GM19035 (cell line): ENCODE data around the gene PLCXD1.

Source experiments
- ATAC-seq: cut with Tn5 transposase; IDR thresholded peaks from one replicate; pipeline ENCODE4 v1.9.1; 2021; ENCODE audit not compliant: unreplicated experiment

The PLCXD1 gene

DNA sequence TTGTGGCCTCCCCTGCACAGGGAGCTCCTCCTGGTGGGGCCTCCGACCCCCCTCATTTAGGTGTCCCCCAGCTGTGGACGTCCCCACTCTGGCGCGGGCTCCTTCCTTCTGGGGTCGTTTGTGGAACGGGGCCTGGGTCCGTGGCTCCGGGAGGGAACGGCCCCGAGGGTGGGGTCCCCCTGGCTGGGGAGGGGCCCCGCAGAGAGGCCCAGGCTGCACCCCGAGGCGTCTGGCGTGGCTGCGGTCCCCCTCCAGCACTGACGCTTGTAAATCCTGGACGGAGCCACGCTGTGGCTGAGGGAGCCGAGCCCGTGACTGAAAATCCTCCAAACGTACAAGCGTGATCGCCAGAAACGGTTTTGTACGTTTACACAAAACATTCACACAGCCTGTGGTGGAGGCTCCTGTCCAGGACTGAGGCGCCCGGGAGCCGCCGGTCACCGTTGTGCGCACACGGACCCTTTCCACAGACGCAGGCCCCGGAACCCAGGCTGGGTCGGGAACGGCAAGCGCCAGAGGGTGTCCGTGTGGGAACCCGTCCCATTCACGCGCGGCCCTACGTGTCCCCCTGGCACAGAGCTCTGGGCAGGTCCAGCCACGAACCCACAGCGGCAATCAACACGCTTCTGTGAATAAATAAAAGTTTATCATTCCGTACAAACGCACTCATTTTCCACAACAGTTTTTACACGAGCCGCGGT is 52.6 kb downstream of the PLCXD1 start:
- no peak for ATAC-seq

DNA sequence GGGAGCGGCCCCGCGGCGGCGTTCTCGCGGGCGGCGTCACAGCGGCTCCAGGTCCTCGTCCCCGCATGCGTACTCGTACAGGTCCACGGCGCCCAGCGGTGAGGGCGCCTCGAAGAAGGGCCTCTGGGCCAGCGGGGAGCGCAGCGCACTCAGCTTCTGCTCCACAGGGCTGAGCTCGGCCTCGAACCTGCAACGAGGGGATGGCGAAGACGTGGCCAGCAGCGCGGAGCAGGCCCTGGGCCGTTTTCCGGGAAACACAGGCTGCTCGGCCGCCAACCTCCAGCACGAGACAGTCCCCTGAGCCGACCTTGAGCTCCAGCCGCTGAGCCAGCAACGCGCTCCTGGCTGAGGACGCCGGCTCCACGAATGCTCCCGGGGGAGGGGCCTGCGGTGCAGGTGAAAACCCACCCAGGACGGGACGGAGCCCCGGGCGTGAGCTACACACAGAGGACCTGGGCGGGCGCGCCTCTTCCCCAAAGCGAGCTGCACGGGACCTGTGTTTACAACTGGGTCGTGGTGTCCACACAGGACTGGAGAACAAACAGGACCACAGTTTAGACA is 53.2 kb downstream of the PLCXD1 start:
- no peak for ATAC-seq

DNA sequence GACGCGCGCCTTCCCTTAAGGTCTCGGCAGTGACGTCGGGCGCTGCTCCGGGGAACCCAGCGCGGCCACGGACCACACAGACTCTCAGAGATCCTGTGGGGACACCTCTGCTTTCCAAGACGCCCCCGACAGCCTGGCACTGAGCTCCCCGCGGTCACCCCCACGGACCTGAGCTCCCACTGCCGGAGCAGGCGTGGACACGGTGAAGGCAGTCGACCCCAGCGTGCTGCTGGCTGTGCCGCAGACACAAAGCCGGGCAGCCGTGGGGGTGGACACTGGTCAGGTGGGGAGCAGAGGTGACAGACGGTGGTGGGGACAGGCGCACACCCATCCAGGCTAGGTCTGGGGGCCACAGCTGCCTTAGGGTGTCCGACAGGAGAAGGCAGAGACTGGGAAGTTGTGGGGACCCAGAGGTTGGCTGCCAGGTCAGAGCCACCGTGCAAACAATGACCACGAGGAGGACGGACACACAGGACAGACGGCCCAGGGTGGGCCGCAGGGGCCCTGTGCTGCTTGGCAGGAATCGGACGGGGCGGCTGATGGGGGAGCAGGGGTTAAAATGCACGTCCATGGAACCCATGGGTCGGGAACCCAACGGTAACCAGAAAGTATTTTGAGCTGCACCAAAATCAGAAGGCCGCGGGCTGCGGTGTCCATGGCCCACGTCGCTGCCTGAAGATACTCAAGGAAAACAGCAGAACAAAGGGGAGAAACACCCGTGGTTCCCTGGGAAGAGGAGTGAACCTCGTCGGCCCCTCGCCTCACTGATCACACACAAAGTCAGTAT is 54.0 kb downstream of the PLCXD1 start:
- no peak for ATAC-seq

- no peak for ATAC-seq
Measured at GRCh38 chrX:335758-336155, 54.6 kb downstream of the PLCXD1 start.

GRCh38 chrX:336227-336626 is 55.0 kb downstream of the PLCXD1 start:
- no peak for ATAC-seq

DNA sequence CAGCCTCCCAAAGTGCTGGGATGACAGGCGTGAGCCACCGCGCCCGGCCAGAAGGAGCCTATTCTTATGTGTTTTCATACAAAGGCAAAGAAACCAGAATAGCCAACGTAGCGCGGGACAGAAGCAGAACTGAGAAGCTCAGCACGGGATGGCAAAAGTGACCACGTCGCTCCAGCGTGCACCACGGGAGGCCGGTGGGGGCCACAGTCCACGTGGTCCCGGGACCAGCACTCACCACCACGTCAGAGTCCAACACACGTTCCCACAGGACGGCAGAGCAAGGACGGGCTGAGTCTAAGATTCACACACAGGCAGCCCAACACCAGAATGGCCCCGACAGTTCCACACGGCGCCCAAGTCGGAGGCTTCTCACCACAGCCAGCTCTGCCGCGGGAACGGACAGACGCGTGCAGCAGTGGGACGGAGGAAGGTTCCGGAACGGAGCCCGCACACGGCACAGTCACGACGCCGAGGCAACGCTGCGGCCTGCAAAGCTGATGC is 56.2 kb downstream of the PLCXD1 start:
- no peak for ATAC-seq

DNA sequence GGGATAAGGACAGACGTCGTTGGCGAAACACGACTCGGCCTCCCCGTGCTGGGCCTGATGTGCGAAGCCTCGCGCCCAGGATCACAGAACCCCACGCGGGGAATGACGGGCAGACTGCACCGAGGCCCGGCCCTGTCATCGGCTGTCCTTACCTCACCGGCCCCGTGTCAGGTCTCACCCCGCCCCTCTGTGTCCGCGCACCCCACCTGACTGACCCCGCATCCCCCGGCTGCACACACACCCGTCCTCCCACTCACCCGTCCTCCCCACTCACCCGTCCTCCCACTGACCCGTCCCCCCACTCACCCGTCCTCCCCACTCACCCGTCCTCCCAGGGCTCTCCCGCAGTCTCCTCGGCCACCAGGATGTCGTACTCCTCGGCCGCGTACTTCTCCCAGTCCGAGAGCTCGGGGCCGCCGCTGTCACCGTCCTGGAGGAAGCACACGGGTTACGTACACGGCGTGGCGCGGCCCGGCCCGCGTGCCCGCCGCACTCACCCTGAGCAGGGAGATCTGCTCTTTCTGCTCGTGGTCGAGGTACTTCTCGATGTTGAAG is 57.2 kb downstream of the PLCXD1 start:
- no peak for ATAC-seq

GRCh38 chrX:338836-339400 is 57.7 kb downstream of the PLCXD1 start:
- no peak for ATAC-seq

DNA sequence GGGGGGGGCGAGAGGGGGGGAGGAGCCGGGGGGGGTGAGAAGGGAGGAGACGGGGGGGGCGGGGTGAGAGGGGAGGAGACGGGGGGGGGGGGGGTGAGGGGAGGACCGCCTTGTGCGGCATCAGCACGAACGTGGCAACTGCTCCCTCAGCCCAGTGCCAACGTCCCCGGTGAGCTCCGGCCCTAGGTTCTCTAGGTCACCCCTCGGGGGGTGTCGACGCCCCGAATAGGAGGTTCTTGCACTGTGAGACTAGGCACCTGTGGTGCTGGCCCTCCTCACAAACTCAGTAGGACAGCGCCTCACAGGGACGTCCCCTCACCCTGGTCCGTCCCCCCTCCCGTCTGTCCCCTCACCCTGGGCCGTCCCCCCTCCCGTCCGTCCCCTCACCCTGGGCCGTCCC is 58.9 kb downstream of the PLCXD1 start:
- no peak for ATAC-seq

- no peak for ATAC-seq
Measured at GRCh38 chrX:340641-341423, 59.7 kb downstream of the PLCXD1 start.

DNA sequence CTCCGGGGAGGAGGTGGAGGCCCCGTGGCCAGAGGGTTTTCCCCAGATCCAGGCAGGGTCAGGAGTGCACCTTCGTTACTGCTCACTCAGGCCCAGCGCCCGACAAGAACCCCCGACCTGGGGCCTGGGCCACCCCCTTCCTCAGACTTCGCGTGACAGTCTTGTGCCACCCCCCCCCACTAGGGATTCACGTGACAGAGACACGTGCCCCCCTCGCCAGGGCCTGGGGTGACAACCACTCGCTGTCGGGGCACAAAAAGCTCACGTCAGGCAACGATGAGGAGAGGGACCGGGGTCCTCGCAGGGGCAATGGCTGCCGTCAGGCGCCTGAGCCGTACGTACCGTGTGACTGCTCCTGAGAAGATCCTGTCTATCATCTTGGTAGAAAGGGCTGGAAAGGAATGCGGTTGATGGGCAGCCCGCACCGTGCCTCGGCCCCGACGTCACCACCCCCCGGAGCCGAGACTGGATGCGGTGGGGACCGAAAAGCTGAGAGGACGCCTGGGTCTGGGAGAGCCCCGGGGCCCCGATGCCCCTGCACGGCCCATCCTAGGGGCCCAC is 60.4 kb downstream of the PLCXD1 start:
- ATAC-seq = no peak

DNA sequence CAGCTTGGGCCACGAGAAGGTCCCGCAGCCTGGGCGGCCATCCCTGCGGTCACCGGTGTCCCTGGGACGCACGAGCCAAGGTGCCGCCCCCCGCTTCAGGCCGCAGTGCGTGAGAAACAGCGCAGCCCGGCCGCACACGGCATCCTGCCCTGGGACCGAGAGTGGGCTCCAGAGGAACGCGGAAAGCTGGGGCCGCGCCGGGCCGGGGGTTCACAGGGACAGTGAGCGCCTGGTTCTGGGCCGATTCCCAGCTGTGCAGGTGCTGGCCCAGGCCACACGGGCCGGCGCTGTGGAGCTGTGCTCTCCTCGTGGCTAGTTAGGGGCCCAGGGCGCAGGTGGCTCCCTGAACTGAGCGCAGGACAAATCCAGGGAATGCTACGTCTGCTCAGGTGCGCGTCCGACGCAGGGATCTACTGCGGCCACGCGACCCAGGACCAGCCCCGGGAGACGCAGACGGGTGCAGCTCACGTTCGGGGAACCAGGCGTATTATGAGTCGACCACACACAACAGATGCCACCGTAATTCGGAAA is 63.3 kb downstream of the PLCXD1 start:
- no peak for ATAC-seq

DNA sequence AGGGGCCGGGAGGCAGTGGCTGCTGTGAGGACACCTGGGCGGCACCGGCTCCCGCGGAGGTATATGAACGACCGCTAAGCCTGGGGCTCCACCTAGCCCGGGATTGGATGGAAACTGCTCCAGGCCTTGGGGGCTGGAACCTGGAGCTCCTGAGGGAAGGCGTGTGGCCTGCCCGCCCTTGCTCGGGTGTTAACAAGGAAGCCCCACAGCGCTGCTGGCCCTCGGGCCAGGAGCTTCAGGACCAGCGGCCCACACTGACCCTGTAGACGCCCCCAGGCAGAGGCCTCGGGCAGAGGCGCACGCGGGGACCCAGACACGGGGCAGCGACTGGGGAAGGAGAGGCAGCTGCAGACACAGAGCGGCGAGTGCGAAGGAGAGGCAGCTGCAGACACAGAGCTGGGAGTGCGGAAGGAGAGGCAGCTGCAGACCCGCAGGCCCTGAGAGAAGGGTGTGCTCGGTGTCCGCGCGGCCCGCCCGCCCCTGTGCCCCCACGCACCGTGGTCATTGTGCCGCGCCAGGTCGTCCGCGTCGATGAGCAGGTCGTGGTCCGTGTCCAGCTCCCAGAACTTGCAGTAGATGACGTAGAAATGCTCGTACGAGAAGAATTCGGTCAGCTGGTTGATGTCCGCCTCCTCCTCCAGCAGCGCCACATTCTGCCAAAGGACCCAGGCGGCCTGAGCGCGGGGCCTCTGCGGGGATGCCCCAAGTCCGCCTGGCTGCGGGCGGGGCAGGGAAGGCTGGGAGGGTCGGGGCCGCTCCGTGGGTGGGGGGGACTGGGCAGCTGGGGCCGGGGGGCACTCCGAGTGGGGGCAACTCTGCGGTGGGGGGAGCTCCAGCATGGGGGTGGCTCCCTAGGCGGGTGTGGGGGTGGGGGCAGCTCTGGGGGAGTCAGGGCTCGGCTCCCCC is 64.1 kb downstream of the PLCXD1 start:
- no peak for ATAC-seq

GRCh38 chrX:346034-346813 is 65.0 kb downstream of the PLCXD1 start:
- no peak for ATAC-seq

DNA sequence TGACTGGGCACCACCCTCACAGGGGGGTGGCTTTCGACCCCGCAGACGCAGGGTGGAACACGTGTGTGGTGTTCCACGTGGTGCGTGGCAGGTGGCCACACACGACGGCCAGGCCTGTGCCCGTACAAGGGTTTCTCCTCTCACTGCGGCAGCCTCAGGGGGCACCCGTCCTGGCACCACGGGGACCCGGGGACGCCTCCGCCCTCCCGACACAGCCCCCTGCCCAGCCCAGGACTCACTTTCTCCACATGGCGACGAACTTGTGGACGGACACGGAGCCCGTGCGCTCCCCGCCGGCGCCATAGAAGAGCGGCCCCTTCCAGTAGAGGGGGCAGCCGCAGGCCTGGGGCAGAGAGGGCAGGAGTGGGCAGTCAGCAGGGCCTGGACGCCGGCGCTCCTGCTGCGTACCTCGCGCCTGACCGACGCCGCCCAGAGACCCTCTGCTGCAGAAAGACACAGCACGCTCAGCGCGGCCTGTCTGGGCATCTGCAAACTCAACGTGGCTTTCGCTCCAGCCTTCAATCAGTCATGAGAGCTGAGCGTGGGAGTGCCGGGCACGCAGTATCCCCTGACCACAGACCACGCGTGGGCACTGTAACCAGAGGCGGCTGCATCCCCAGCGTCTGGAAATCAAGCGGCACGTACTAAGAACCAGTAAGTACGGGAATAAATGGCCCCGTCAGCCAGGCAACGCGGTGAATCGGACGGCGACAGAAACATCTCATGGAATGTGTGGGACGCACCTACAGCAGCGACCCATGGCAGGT is 66.4 kb downstream of the PLCXD1 start:
- no peak for ATAC-seq

- no peak for ATAC-seq
Measured at GRCh38 chrX:348461-349117, 67.4 kb downstream of the PLCXD1 start.

GRCh38 chrX:349196-349595 is 68.0 kb downstream of the PLCXD1 start:
- ATAC-seq = no peak
